Measurements from ENCODE around the gene SCAF8.

SCAF8 gene

DNA sequence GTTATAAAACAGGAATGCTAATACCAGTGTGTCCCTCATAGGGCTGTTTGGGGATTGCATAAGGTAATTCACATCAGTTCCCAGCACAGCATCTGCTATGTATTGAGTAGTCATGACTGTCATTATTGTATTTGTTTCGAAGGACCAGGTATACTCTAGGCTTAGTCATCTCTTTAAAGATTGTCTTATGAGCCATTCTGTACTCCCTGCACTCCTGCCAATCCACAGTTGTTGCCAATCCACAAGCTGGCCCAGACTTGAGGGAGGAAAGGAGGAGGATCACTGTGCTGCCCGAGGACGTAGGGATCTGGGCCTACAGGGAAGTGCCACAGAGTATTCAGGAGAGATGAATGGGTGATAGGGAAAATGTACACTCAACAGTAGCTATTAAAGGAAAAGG, 148.9 kb downstream of the SCAF8 start:
- no peak for DNase-seq (ENCODE audit: low read depth in 1 of 2, low spot score in 1 of 2)

Data from stimulated activated CD4-positive, alpha-beta T cell treated with anti-CD3 and anti-CD28 coated beads, Interleukin-15, amount 100 ng/mL, for 1 hour (primary cell).